ENCODE results near the gene LPP. TPM values are rescaled to one million over a fixed set of nuclear protein-coding genes. Genes with fewer than 3 reads are reported as not detected.

LPP gene
- total and polyA plus RNA-seq, 2 of the 13 experiments (the other 11 are each of a cell fraction or from before 2014, with no cell fraction given): 19.2 to 29.9 TPM

DNA sequence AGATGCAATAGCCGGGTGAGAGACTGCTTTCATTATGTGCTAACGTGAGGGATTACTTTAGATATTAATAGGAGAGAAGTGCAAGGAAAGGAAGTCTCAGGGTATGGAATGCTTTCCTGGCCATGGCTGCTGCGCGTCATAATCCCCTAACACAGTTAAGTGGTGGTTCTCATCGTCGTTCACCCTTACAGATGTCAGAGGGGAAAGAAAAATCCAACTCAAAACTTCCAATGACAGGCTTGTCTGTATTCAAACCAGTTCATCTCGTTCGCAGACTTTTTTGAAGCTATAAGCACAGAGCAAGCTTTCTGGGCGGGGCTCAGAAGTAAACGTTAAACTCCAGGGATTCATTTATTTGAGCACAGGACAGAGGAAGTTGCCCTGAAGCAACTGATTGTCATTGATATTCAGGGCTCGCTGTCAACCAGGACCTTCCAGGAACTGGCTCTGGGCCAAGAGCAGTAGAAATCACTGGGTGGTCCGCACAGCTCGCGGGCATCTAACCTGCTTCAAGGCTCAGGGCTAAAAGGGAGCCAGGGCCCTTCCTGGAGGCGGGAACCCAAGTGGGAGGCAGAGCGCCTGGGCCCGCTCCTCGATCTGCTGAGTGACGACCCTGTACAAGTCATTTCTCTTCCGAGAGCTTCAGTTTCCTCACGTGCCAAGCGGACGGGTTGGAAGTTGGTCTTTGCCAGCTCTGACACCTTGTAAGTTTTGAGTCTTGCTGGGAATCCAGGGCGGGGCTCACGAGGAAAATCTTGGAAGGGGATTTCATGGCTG is 1.1 kb upstream of the LPP start:
- Histone ChIP-seq H3K9me3 (ENCODE audit: low read length) (no peaks in the 10 kb centered on the region), H3K4me2 (ENCODE audit: low read depth, low read length) (peak overlapping the region; percentile 83), H3K27ac (ENCODE audit: extremely low read length, insufficient read depth, low read length) (peak overlapping the region; percentile 73), H4K20me1 (ENCODE audit: insufficient read depth, low read length) (no peaks in the 10 kb centered on the region; the same call in 1 of the 2 replicates), H3K79me2 (ENCODE audit: insufficient read depth, low read length) (peaks cover 42% of the 10 kb centered on the region), H3K4me3 (replicated peaks in 1 of 3; ENCODE audit: insufficient read depth in 1 of 3, low read depth in 2 of 3, low read length in 3 of 3) (peak overlapping the region; percentile 83 to 92 (median 88)), H3K36me3 (replicated peaks in 1 of 2; ENCODE audit: control insufficient read depth in 1 of 2, insufficient read depth in 2 of 2, low read length in 2 of 2) (no peaks in the 10 kb centered on the region), H3K4me1 (ENCODE audit: insufficient read depth, low read length) (peaks cover 50% of the 10 kb centered on the region), H2AFZ (ENCODE audit: low read length) (no peak overlapping the region), H3K9ac (ENCODE audit: insufficient read depth, low read depth, low read length) (peak overlapping the region; percentile 91), H3K27me3 (ENCODE audit: control insufficient read depth in 1 of 2, insufficient read depth in 2 of 2, low read length in 2 of 2) (no peaks in the 10 kb centered on the region)
- BruUV-seq (replicated peaks): TSS peak; percentile 94
- ChIA-PET CTCF (ENCODE audit: low intra/inter-chr PET ratio, low total read pairs) (no interaction called here), POLR2A (interaction anchor here (0.8 to 3.5 kb wide), 23 partner anchors 8 to 801 kb away, joined by 3 to 16 read pairs (median 4); partner anchors contain the start of gene BCL6)
- no peak for ATAC-seq
- intact Hi-C loops (cut with micrococcal nuclease; ENCODE audit: unreplicated experiment): loop anchor here (2.0 to 5.0 kb wide), 3 partner anchors 46 to 116 kb away; no protein-coding TSS in a partner anchor
- in situ Hi-C loops (cut with HindIII; ENCODE audit: extremely low pct_ligation_motif_present, low pct_unique_long_range_greater_than_20kb): no loop called here
- DNase-seq (ENCODE audit: low spot score): no peak
- WGBS (ENCODE audit: low lambda C conversion rate): 74% methylated on average over 19 of the region's 25 CpGs
- FAIRE-seq: peak; percentile 23
- TF ChIP-seq BCL6 (CRISPR knock-in tag; IDR thresholded peaks at IDR 0.05): peak; percentile 70
- no peak for TF ChIP-seq ZNF543 (CRISPR knock-in tag; IDR thresholded peaks at IDR 0.05)
- peak; percentile 27; the same call in 1 of the 2 replicates for TF ChIP-seq ZFP82 (CRISPR knock-in tag; IDR thresholded peaks at IDR 0.05; ENCODE audit: borderline replicate concordance)
- TF ChIP-seq, protein P1, sequence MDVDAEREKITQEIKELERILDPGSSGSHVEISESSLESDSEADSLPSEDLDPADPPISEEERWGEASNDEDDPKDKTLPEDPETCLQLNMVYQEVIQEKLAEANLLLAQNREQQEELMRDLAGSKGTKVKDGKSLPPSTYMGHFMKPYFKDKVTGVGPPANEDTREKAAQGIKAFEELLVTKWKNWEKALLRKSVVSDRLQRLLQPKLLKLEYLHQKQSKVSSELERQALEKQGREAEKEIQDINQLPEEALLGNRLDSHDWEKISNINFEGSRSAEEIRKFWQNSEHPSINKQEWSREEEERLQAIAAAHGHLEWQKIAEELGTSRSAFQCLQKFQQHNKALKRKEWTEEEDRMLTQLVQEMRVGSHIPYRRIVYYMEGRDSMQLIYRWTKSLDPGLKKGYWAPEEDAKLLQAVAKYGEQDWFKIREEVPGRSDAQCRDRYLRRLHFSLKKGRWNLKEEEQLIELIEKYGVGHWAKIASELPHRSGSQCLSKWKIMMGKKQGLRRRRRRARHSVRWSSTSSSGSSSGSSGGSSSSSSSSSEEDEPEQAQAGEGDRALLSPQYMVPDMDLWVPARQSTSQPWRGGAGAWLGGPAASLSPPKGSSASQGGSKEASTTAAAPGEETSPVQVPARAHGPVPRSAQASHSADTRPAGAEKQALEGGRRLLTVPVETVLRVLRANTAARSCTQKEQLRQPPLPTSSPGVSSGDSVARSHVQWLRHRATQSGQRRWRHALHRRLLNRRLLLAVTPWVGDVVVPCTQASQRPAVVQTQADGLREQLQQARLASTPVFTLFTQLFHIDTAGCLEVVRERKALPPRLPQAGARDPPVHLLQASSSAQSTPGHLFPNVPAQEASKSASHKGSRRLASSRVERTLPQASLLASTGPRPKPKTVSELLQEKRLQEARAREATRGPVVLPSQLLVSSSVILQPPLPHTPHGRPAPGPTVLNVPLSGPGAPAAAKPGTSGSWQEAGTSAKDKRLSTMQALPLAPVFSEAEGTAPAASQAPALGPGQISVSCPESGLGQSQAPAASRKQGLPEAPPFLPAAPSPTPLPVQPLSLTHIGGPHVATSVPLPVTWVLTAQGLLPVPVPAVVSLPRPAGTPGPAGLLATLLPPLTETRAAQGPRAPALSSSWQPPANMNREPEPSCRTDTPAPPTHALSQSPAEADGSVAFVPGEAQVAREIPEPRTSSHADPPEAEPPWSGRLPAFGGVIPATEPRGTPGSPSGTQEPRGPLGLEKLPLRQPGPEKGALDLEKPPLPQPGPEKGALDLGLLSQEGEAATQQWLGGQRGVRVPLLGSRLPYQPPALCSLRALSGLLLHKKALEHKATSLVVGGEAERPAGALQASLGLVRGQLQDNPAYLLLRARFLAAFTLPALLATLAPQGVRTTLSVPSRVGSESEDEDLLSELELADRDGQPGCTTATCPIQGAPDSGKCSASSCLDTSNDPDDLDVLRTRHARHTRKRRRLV (CRISPR knock-in tag; IDR thresholded peaks at IDR 0.05): no peak
- TF ChIP-seq SMARCE1 (IDR thresholded peaks at IDR 0.05; ENCODE audit: borderline replicate concordance): no peak
- TF ChIP-seq MEIS2 (CRISPR knock-in tag; IDR thresholded peaks at IDR 0.05): 0 out of 2 replicates have a peak, but pooled peaks have one; percentile 29
- 0 out of 2 replicates have a peak, but pooled peaks have one; percentile 9 for TF ChIP-seq ZNF333 (CRISPR knock-in tag; IDR thresholded peaks at IDR 0.05; ENCODE audit: borderline replicate concordance)
- peak; percentile 90 for TF ChIP-seq ZBTB38 (CRISPR knock-in tag; IDR thresholded peaks at IDR 0.05)
- TF ChIP-seq ZZZ3 (CRISPR knock-in tag; IDR thresholded peaks at IDR 0.05; ENCODE audit: borderline replicate concordance): no peak
- no peak for TF ChIP-seq PAF1 (CRISPR knock-in tag; IDR thresholded peaks at IDR 0.05)
- TF ChIP-seq, protein P2, sequence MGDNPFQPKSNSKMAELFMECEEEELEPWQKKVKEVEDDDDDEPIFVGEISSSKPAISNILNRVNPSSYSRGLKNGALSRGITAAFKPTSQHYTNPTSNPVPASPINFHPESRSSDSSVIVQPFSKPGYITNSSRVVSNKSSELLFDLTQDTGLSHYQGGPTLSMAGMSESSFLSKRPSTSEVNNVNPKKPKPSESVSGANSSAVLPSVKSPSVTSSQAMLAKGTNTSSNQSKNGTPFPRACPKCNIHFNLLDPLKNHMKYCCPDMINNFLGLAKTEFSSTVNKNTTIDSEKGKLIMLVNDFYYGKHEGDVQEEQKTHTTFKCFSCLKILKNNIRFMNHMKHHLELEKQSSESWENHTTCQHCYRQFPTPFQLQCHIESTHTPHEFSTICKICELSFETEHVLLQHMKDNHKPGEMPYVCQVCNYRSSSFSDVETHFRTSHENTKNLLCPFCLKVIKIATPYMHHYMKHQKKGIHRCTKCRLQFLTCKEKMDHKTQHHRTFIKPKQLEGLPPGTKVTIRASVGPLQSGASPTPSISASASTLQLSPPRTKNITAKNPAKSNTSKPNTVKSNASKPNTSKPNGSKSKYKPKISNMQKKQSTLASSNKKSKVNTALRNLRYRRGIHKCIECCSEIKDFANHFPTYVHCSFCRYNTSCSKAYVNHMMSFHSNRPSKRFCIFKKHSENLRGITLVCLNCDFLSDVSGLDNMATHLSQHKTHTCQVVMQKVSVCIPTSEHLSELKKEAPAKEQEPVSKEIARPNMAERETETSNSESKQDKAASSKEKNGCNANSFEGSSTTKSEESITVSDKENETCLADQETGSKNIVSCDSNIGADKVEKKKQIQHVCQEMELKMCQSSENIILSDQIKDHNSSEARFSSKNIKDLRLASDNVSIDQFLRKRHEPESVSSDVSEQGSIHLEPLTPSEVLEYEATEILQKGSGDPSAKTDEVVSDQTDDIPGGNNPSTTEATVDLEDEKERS (CRISPR knock-in tag; IDR thresholded peaks at IDR 0.05): 0 out of 2 replicates have a peak, but pooled peaks have one; percentile 10
- TF ChIP-seq KLF11 (CRISPR knock-in tag; IDR thresholded peaks at IDR 0.05): no peak
- TF ChIP-seq HOXA9 (CRISPR knock-in tag; IDR thresholded peaks at IDR 0.05; ENCODE audit: borderline replicate concordance): no peak
- TF ChIP-seq ZNF205 (CRISPR knock-in tag; IDR thresholded peaks at IDR 0.05): no peak
- peak; percentile 43; the same call in 1 of the 2 replicates for TF ChIP-seq KLF12 (CRISPR knock-in tag; IDR thresholded peaks at IDR 0.05; ENCODE audit: borderline replicate concordance)
